Upper lobe of left lung (tissue), 4 donors: Measurements from ENCODE around the gene PRKAG2.

ENCODE experiments used
- EP300 ChIP-seq, 4 donors: sonication (generic); formaldehyde crosslinking; IDR thresholded peaks; one replicate each; pipeline ENCODE4 v1.5.1; 2017; ENCODE audit warnings: antibody characterized with exemption in 4 of 4, control low read depth in 2 of 4
- POLR2A ChIP-seq, 4 donors: fragments of 450-650 bp; IDR thresholded peaks; one replicate each; pipeline ENCODE4 v1.5.1; 2016 to 2017; ENCODE audit warnings: antibody characterized with exemption in 4 of 4, mild to moderate bottlenecking in 2 of 4
- POLR2AphosphoS5 ChIP-seq, 2 donors: sonication (generic); formaldehyde crosslinking; IDR thresholded peaks; one replicate each; pipeline ENCODE4 v1.5.1; 2017; ENCODE audit warnings: antibody characterized with exemption in 2 of 2
- TF ChIP-seq, protein P1 (sequence below), 6 experiments: fragments of 450-650 bp in 4 of 6; fragments of 200-600 bp in 2 of 6; sonication (generic) in 2 of 6; IDR thresholded peaks; one replicate each; pipeline ENCODE4 v1.5.1; 2016 to 2019; ENCODE audit warnings: antibody characterized with exemption in 6 of 6

DNA sequence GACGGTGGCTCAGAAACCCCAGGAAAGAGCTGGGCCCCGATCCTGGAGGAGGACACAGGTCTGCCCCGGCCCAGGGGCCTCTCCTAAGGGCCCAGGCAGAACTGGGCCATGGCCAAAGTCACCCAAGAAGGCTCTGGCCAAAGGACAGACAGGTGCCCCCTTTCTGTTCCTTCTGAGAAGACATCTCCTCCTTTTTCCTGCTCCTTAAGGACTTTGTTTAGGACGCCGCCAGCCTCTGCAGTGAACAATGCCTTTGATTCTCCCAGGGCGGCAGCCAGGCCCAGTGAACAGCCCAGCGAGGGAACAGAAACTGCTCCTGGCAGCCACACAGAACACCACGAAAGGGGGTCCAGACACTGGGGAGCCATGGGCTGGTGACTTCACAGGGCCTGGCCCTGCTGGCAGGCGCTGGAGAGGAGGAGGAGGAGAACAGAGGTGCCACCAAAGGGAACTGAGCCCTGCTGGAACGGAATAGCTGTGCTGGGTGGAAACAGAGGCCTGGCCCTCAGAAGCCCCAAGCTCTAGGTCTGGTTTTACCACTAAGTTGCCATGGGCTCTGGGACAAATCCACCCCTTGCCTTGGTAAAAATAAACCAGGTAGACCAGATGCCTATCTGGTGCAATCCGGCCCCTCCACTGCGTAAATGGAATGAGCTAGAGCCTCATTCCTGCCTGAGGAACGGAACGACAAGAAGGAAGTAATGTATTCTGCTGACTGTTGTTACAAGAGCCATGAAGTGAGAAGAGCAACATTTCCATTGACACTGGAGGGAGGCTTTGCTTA, 193.9 kb downstream of the PRKAG2 start:
- TF ChIP-seq, protein P1, sequence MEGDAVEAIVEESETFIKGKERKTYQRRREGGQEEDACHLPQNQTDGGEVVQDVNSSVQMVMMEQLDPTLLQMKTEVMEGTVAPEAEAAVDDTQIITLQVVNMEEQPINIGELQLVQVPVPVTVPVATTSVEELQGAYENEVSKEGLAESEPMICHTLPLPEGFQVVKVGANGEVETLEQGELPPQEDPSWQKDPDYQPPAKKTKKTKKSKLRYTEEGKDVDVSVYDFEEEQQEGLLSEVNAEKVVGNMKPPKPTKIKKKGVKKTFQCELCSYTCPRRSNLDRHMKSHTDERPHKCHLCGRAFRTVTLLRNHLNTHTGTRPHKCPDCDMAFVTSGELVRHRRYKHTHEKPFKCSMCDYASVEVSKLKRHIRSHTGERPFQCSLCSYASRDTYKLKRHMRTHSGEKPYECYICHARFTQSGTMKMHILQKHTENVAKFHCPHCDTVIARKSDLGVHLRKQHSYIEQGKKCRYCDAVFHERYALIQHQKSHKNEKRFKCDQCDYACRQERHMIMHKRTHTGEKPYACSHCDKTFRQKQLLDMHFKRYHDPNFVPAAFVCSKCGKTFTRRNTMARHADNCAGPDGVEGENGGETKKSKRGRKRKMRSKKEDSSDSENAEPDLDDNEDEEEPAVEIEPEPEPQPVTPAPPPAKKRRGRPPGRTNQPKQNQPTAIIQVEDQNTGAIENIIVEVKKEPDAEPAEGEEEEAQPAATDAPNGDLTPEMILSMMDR (IDR thresholded peaks at IDR 0.05): no peak
- no peak for TF ChIP-seq POLR2A (IDR thresholded peaks at IDR 0.05)
- no peak for TF ChIP-seq EP300 (IDR thresholded peaks at IDR 0.05)
- TF ChIP-seq POLR2AphosphoS5 (IDR thresholded peaks at IDR 0.05): no peak
